SKM-1 treated with dmso at 0.1 percent for 144 hours (cell line): ENCODE data around the gene METTL4.
"Not testable (repeated sequence)": the region's sequence is repeated elsewhere in the genome, so short reads cannot be mapped to it uniquely, and the experiment has no call there.

Experiments used
- DNase-seq: peaks from one replicate; lab custom pipeline; 2025; ENCODE audit not compliant: unreplicated experiment; lab: John Stamatoyannopoulos, UW

The METTL4 gene

DNA sequence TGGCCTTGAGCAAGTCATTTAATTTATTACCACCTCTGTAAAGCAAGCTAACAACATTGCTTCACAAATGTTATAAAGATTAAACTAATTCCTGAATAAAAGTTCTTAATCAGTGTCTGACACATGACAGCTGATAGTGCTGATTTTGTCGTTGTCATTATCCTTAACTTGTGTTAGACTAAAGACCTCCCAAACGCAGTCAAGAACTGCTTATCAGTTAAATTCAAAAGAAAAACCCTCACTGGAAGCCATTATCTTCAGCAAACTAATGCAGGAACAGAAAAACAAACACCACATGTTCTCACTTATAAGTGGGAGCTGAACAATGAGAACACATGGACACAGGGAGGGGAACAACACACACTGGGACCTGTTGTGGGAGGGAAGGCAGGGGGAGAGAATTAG, 46.5 kb downstream of the METTL4 start:
- not testable (repeated sequence) for DNase-seq

DNA sequence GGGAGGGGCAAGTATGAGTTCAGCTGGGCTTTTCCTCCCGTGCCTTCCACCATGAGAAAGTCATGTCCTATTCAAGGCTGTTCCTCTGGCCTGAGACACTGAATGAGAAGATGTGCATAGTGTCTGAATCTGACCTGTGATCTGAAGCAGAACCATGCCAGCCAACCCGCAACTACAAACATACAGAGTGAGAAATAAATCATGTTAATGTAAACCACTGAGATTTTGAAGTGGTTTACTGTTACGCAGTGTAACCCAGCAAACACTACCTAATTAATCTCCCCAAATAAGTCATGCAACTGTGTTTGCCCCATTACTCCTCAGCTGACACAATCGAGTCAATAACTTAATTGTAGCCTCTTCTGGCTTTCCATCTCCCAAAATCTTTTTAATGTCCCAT, 49.2 kb downstream of the METTL4 start:
- no peak for DNase-seq

DNA sequence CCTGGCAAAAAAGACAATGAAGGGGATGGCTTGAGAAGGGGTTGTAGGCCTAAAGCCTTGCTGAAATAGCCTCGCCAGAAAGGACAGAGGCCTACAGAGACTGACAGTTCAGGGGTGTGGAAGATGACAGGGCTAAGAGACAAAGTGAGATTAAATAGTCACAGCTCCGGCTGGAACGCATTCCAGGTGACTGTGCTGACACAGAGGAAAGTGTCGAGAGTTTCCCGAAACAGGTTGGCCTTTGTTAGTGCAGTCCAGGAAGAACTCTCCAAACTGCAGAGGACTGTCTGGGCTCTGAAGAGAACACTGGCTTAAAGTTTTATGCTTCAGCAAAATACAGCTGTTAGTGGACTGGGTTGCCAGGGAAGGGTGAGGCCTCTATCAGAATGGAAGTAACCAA, 52.8 kb downstream of the METTL4 start:
- no peak for DNase-seq

DNA sequence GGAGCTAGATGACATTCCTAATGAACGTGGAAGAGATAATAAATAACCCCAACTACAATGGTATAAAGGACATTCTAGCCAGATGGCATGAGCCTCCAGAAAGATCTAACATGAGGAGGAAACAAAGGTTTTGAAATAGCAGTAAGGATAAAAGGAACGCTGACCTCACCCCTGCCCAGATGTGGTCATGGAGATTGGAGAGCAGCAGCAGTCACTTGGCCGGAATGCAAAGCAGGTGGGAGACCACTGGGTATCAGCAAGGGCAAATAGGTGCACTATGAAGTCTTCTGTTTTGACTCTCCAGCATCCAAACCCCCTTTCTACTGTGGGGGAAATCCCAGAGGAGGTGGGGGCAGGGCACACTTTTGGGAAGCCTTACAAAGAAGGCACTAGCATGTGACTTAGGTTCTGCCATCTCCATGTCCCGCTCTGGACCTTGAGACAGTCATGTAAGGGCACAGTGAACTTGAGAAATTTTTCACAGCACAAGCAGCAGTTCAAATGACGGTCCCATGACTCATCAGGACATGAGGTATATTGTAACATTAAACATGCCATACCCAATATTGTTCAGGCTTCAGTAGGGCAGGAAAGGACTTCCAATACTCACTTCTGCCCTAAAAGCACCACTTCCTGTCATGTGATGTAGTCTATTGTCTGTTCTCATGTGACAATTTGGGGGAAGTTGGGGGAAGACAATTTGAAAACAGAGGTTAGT, 55.2 kb downstream of the METTL4 start:
- DNase-seq: peak; percentile 5

DNA sequence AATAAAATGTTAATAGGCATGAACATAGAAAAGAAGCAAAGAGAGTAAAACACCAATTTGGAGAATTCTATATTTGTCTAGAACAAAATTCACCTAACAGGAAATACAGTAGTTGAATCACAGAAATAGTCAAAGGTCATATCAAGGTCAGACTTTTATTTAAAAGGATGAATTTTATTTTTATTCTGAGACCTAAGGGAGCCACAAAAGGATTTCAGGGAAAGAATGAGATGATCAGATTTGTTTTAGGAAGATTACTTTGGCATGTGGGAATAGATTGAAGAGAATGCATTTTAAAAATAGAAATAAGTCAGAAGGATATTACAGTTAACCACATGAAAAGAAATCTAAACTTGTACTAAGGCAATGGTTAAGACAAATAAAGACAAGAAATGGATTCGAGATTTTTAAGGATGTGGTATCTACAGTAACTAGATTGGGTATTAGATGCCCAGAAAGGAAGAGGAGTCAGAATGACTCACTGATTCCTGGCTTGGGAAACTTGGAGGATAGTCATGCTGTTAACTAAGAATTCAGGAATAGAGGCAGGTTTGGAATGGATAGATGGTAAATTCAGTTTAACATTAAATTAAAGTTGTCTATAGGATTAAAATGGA, 56.0 kb downstream of the METTL4 start:
- DNase-seq: no peak

DNA sequence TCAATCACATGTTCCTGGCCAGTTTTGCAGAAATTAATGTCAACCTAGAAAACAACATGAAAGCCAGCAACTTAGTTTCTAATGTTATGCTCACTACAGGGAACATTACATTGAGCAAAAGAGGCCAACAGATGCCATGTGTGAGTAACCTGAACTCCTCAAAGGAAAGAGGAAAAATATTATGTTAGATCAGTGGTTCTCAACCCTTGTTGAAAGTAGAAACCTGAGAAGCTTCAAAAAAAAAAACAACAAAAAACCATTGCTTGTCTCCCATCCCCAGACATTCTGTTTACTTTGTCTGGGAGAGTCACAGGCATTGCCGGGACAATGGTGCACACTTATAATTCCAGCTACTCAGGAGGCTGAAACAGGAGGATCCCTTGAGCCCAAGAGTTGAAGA, 57.7 kb downstream of the METTL4 start:
- no peak for DNase-seq

DNA sequence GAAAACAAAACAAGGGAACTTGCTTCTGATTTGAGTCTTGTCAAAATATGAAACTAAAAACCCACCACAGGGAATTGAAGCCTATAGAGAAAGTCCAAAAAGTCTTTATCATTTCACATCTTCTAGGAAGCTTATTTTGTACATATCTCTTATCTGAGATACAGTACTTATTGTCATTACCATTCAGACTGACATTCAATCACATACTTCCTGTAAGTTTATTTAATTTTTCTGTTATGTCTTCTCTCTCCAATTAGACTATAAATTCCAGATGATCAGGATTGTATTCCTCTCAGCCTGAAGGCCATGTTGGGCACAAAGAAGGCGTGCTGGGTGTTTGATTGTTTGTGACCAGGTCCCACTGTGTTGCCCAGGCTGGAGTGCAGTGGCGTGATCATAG, 59.2 kb downstream of the METTL4 start:
- DNase-seq: no peak

DNA sequence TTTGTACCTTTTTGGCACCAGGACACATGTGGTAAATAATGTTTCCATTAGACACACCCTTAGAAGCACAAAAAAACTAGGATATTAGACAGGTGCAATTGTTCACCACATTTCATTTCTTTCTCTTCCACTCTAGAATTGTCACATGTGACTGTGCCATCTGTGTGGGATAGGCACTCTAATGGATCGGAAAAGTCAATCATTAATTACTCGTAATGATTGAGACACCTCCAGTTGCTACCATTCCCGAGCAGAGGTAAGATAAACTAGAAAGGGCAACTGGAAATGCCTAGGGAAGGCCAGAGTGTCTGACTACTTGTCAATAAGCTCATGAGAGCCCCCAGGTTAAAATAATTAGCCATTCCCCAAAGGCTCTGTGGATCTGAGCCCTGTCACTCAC, 59.9 kb downstream of the METTL4 start:
- no peak for DNase-seq

DNA sequence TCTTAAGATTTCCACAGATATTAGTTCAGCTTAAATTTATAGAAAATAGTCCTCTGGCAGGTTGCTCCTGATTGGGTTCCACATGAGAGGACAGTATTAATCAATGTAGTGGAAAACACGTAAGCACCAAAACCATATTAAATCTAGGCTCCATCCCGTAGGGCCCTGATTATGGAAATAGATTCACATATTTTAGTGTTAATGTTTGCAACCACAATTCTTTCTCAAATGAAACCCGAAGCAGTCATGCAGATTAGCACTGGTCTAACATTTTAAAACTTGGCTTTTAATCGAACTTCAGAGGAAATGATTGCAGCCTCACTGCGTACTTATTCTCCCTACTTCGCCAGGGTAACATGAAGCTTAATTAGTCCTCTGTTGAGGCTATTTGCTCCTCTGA, 60.9 kb downstream of the METTL4 start:
- no peak for DNase-seq

DNA sequence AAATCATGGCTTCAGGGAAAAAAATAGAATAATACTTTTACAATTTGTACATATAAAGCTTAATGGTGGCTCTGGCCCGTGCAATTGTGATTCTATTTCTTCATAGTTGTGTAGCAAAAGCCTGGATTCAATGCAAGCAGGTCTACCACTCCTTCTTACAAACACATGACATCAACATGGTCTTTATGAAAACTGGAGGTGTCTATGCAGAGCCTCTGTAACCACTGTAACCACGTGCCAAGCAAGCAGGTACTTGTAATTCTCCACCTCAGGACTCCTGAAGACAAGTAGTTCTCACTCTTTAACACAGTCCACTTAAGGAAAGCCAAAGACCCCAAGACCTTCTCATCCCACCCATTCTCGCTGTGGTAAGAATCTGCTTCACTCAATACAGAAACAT, 62.6 kb downstream of the METTL4 start:
- DNase-seq: no peak

DNA sequence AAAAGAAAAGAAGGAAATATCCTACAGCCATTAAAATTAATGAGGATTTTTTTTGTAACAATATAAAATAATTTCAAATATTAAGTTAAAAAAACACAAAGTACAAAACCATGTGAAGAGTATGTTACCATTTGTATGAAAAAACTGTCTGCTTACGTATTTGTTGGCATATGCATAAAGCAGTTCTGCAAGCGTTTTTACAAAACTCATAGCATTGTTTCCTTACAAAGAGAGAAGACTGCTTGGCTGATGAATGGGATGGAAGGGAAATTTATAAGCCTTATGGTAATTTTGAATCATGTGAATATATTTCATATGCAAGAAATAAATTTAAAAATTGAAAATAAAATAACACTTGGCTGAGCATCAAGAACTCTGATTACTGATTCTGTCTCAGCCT, 63.1 kb downstream of the METTL4 start:
- no peak for DNase-seq

DNA sequence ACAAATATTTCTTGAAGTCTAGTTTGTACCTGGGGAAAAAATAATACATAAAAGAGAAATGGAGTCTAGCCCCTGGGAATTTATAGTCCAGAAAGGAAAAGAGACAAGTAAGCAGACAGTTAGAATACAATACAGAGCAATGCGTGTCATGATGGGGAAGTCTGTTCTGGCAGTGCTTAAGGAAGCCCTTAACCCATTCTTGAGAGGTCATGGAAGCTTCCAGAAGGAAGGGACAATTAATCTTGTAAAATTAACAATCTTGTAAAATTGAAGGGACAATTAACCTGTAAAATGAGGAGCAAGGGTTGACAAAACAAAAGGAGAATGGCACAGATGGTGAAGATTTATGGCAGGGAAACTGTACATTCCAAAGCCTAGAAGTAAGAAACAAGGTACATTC, 66.7 kb downstream of the METTL4 start:
- DNase-seq: no peak

DNA sequence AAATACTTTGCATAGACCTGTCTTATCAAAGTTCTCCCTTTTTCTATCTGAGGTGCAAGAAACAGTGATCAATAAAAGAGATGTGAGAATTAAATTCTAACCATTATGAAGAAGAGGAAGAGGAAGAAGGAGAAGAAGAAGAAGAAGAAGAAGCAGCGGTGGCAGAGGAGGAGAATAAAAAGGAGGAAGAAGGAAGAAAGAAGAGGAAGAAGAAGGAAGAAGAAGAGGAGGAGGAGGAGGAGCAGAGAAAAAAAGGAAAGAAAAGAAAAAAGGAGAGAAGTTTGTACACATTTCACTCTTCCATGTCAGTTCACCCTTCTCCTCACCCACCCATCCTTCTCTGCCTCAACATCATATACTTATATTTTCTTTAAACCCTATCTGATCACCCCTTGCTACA, 68.4 kb downstream of the METTL4 start:
- no peak for DNase-seq

DNA sequence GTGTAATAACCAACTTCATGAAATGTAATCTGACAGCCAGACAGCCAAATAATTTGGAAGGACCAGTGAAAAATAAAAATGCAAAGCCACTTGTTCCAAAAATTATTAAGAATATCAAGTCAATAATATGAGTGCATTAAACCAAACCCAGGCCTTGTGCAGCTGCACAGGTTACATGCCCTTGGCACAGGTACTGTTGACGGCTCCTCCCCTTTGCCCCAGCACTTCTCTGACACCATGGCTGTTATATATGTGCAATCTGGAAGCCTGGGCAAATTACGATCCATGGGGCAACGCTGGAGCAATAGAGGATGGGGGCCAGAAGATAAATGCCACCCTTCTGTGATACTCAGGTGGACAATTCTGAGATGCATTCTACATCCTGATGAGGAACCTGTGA, 68.9 kb downstream of the METTL4 start:
- no peak for DNase-seq

DNA sequence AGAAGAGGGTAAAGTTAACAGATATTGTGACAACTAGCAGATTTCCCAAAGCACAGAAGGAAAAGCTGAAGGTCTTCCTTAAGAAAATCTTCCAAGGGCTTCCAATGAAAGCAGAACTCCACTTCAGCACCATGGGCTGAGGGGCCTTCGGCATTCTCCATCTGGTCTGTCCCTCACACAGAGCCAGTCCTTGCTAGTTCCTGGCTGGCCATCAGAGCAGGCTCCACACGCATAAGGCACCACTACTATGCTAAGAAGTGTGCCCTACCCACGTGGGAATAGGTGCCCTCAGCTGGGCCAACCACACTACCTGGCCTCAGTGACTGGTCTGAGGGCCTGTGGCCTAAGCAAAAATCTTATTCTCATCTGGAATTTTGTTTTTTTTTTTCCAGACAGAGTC, 73.5 kb downstream of the METTL4 start:
- DNase-seq: no peak

DNA sequence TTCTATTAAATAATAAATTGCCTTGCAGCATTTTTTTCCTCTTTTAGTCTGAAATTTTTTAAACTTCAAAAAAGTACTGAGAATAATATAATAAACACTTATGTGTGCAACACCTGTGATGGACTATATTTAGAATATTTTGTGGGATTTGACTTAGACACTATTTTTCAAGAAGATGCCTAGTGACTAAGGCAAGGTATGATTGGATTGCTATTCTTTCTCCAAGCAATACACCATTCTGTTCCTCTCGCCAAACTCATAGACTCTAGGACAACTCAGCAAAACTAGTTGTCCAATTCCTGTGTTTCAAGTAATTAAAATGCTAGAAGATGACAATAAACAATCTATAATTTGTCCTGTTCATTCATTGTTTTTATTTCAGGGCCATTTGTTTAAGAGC, 75.9 kb downstream of the METTL4 start:
- no peak for DNase-seq

DNA sequence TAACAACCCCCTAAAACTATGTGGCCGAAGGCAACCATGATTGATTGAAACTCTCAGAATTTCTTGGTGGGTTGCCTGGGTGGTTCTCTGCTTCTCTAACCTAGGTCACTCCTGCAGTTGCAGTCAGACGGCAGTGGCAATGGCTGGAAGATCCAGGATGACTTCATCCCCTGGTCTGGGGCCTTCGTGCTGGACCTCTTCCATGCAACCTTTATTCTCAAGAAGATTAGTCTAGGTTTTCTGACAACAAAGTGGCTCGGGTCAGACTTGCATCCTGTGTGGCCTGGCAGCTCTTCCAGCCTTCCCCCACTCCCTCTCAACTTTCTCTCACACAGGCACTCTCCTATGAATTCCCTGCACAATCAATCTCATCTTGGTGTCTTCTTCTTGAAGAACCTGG, 76.4 kb downstream of the METTL4 start:
- no peak for DNase-seq
